Measurements from ENCODE around the gene ZBED4.

- no peak for TF ChIP-seq EZH2phosphoT487 (IDR thresholded peaks at IDR 0.05; ENCODE audit: unreplicated experiment)
- no peak for TF ChIP-seq CREB1 (CRISPR knock-in tag; IDR thresholded peaks at IDR 0.05; ENCODE audit: low read depth)
Measured at GRCh38 chr22:49910229-49911155, 56.8 kb downstream of the ZBED4 start.
